ENCODE results near the gene PRF1.
"Not testable (repeated sequence)": the region's sequence is repeated elsewhere in the genome, so short reads cannot be mapped to it uniquely, and the experiment has no call there.

Gene PRF1

DNA sequence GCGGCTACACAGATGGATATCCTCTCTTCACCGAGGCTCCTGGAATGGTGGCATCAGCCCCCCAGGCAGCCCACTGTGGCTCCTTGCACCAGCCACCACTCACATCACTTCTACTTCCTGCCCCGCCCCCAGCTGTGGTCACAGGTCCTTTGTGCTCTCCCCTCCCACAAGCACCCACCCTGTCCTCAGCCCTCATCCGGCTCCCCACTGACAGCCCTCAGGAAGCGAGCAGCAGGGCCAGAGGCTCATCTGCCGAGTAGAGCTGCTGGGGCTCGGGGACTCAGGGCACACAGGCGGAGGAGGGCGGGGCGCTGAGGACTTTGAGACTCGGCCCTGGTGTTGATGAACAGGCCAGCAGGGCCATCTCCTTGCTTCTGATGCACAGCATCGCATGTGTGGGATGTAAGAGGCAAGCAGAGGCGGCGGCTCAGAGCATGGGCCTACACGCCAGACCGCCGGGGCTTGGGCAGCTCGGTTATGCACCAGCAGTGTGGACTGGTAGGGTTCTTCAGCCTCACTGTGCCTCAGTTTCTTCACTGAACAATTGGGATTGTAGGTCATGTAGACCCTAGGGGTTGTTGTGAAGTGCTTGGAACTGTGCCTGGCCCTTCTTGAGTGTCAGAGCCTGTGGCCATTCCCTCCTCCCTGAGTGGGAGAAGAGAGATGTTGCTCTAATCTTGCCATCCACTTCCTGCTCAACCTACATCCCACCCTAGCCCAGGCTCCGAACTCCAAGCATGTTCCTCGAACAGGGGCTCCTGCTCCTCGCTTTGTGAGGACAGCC lies at the start of gene PRF1:
Gene PRF1 (minus strand): TSS at position 77 of the 784 bp plus-strand sequence. CDS start 1,839 bp downstream, outside the sequence.
- H3K4me3 ChIP-seq (ENCODE audit: low read depth, low read length), result no peak within 1 kb of the TSS
- TF ChIP-seq, protein P1, sequence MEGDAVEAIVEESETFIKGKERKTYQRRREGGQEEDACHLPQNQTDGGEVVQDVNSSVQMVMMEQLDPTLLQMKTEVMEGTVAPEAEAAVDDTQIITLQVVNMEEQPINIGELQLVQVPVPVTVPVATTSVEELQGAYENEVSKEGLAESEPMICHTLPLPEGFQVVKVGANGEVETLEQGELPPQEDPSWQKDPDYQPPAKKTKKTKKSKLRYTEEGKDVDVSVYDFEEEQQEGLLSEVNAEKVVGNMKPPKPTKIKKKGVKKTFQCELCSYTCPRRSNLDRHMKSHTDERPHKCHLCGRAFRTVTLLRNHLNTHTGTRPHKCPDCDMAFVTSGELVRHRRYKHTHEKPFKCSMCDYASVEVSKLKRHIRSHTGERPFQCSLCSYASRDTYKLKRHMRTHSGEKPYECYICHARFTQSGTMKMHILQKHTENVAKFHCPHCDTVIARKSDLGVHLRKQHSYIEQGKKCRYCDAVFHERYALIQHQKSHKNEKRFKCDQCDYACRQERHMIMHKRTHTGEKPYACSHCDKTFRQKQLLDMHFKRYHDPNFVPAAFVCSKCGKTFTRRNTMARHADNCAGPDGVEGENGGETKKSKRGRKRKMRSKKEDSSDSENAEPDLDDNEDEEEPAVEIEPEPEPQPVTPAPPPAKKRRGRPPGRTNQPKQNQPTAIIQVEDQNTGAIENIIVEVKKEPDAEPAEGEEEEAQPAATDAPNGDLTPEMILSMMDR (IDR thresholded peaks at IDR 0.05; ENCODE audit: low read depth, low read length, missing control alignments), result no peak

DNA sequence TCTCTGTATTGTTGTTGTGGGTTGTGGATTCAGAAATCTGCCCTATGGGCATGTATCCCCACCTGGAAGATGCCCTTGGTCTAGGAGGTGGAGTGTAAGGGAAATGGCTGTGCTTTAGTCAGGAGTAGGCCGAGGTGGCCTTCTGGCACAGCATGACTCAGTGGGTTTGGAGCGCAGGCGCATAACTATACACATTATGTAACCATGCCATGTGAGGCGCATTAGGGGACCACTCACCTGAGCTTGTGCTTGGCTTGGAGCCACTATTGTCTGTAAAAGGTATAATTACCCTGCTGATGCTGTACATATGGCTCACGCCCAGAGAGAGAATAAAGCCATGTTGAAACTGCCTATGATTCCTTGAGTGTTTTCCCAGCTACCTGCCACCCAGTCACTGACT lies 49.1 kb upstream of the PRF1 start:
- TF ChIP-seq, protein P1 (IDR thresholded peaks at IDR 0.05; ENCODE audit: low read depth, low read length, missing control alignments), result no peak
- H3K4me3 ChIP-seq (ENCODE audit: low read depth, low read length), result no peak overlapping the region
- no peak for DNase-seq (ENCODE audit: low read depth)

More for the DNA sequence above, at the start of gene PRF1:
- DNase-seq (ENCODE audit: low read depth), result no peak

DNA sequence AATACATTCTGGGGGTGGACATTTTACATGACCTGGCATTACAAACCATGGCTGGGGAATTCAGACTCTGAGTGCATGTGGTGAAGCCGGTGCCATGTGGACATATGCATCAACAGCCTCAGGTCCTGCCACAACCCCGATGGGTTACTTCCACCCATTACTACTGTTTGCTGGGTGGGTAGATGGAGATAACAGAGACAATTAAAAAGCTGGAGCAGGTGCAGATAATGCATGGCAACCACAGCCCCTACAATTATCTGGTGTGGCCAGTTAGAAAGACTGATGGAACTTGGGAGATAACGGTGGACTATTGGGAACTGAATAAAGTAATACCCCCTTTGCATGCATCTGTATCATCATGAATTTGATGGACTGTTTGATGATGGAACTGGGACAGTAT lies 48.2 kb upstream of the PRF1 start:
- TF ChIP-seq, protein P1 (IDR thresholded peaks at IDR 0.05; ENCODE audit: low read depth, low read length, missing control alignments), result no peak
- H3K4me3 ChIP-seq (ENCODE audit: low read depth, low read length), result no peak overlapping the region
- DNase-seq (ENCODE audit: low read depth), result no peak

DNA sequence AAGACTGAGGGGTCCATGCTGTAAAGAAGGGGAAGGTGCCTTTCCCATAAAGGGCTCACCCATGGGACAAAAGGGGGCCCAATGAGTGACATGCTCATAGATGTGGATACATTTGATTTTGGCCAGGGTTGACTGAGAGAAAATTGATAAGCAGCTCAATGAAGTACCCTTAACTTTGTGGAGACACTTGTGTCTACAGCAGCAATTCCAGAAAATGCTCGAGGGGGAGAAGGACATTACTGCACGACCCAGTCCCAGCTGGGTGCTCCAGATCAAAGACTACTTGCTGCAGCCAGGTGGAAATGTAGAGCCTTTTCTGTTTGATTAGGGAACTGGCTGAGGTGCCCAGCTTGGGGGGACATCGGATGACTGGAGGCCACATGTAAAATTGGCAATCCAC lies 47.6 kb upstream of the PRF1 start:
- H3K4me3 ChIP-seq (ENCODE audit: low read depth, low read length), result no peak overlapping the region
- DNase-seq (ENCODE audit: low read depth), result no peak
- TF ChIP-seq, protein P1 (IDR thresholded peaks at IDR 0.05; ENCODE audit: low read depth, low read length, missing control alignments), result no peak

DNA sequence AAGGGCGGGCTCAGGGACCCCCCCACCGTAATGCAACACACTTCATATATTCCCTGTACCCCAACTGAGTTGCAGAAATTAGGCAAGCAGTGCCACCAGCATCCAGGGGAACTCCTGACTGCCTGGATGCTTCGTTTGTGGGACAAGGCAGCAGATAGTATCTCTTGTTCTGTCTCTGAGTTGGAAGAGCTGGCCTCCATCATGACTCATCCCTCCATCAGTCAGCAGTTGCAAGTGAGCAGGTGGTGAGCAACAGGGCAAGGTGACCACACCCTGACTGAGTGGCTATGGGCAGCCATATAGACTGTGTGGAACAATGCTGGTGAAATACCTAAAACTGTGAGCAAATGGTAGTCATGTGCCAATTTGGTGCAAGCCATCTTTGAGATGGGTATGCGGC lies 47.0 kb upstream of the PRF1 start:
- no peak for DNase-seq (ENCODE audit: low read depth)
- TF ChIP-seq, protein P1 (IDR thresholded peaks at IDR 0.05; ENCODE audit: low read depth, low read length, missing control alignments), result no peak
- no peak overlapping the region for H3K4me3 ChIP-seq (ENCODE audit: low read depth, low read length)

DNA sequence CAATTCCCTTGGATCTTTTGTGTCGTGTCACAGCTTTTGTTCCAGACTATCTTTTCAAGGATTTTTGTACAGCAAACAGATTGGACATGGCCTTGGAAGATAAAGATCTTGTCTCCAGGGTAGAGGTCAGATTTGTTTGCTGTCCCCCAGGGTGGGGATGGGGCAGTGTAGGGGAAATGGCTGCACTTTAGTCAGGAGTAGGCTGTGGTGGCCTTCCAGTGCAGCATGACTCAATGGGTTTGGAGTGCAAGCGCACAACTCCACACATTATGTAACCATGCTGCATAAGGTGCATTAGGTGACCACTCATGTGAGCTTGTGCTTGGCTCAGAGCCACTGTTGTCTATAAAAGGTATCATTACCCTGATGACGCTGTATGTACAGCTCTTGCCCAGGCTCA lies 45.9 kb upstream of the PRF1 start:
- no peak overlapping the region for H3K4me3 ChIP-seq (ENCODE audit: low read depth, low read length)
- DNase-seq (ENCODE audit: low read depth), result no peak
- TF ChIP-seq, protein P1 (IDR thresholded peaks at IDR 0.05; ENCODE audit: low read depth, low read length, missing control alignments), result no peak

DNA sequence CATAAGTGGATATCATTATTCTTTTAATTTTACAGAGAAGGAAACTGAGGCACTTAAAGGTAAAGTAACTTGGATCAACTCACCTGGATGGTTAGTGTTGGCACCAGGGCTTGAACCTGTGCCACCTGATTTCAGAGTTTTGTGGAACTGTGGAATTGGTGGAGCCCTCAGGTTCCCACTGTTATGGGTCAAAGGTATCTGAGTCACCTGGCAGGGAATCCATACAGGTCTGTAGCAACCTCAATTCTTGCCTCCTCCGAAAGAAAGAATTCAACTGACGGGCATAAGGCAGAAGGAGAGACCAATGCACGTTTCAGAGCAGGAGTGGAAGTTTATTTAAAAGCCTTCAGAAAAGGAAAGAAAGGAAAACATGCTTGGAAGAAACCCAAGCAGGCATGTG lies 44.5 kb upstream of the PRF1 start:
- no peak for DNase-seq (ENCODE audit: low read depth)
- TF ChIP-seq, protein P1 (IDR thresholded peaks at IDR 0.05; ENCODE audit: low read depth, low read length, missing control alignments), result no peak
- H3K4me3 ChIP-seq (ENCODE audit: low read depth, low read length), result no peak overlapping the region

DNA sequence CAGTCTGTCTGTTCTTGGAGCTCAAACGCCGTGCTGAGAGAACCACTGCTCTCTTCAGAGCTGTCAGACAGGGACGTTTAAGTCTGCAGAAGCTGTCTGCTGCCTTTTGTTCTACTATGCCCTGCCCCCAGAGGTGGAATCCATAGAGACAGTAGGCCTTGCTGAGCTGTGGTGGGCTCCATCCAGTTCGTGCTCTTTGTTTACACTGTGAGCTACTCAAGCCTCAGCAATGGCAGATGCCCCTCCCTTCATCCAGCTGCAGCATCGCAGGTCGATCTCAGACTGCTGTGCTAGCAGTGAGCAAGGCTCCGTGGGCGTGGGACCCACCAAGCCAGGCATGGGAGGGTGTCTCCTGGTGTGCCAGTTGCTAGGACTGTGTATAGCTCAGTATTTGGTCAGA lies 42.4 kb upstream of the PRF1 start:
- H3K4me3 ChIP-seq (ENCODE audit: low read depth, low read length); DNase-seq (ENCODE audit: low read depth): not testable (repeated sequence)

DNA sequence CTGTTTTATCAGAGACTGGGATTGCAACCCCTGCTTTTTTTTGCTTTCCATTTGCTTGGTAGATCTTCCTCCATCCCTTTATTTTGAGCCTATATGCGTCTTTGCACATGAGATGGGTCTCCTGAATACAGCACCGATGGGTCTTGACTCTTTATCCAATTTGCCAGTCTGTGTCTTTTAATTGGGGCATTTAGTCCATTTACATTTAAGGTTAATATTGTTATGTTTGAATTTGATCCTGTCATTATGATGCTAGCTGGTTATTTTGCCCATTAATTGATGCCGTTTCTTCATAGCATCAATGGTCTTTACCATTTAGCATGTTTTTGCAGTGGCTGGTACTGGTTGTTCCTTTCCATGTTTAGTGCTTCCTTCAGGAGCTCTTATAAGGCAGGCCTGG lies 40.7 kb upstream of the PRF1 start:
- not testable (repeated sequence) for H3K4me3 ChIP-seq (ENCODE audit: low read depth, low read length); DNase-seq (ENCODE audit: low read depth)

DNA sequence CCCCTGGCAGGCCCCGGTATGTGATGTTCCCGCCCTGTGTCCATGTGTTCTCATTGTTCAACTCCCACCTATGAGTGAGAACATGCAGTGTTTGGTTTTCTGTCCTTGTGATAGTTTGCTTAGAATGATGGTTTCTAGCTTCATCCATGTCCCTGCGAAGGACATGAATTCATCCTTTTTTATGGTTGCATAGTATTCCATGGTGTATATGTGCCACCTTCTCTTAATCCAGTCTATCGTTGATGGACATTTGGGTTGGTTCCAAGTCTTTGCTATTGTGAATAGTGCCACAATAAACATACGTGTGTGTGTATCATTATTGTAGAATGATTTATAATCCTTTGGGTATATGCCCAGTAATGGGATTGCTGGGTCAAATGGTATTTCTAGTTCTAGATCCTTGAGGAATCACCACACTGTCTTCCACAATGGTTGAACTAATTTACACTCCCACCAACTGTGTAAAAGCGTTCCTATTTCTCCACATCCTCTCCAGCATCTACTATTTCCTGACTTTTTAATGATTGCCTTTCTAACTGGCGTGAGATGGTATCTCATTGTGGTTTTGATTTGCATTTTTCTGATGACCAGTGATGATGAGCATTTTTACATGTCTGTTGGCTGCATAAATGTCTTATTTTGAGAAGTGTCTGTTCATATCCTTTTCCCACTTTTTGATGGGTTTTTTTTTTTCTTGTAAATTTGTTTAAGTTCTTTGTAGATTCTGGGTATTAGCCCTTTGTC lies 37.3 kb upstream of the PRF1 start:
- DNase-seq (ENCODE audit: low read depth); H3K4me3 ChIP-seq (ENCODE audit: low read depth, low read length): not testable (repeated sequence)

All from GM12864 (cell line).